ENCODE data around the gene TTBK1.

DNA sequence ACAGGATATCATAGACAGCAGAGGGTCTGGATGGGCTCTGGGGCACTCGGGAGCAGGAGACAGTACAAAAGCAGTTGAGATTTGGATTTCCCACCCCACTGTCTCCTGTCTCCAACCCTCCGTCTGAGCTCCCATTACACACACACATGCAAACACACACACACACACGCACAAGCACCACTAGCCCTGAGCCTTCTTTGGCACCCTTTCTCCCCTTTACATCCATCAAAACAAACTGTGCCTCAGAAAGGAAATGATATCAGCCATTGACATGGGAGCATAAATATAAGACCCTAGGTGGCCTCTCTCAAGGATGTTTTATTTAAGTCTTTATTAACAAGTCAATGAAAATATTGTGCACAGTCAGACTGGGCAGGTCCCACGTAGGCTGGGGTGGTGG lies 17.5 kb downstream of the TTBK1 start:
- TF ChIP-seq CTCF (IDR thresholded peaks at IDR 0.05) = no peak
- no peak for TF ChIP-seq POLR2A (IDR thresholded peaks at IDR 0.05)

Data from Peyer's patch (tissue), 4 donors.